Measurements from ENCODE around the gene BNIP3. TPM values are rescaled to one million over a fixed set of nuclear protein-coding genes. Genes with fewer than 3 reads are reported as not detected.
A peak's percentile ranks its signal among the peaks of the same experiment; 100 is the strongest.

The BNIP3 gene
- total RNA-seq, 1 donor from 2014 or later, result 84.0 TPM

- DNase-seq (ENCODE audit: low read depth) (no peak), FAIRE-seq (no peak)
These were observed 40.5 kb upstream of the BNIP3 start for GRCh38 chr10:132022241-132022640.

DNA sequence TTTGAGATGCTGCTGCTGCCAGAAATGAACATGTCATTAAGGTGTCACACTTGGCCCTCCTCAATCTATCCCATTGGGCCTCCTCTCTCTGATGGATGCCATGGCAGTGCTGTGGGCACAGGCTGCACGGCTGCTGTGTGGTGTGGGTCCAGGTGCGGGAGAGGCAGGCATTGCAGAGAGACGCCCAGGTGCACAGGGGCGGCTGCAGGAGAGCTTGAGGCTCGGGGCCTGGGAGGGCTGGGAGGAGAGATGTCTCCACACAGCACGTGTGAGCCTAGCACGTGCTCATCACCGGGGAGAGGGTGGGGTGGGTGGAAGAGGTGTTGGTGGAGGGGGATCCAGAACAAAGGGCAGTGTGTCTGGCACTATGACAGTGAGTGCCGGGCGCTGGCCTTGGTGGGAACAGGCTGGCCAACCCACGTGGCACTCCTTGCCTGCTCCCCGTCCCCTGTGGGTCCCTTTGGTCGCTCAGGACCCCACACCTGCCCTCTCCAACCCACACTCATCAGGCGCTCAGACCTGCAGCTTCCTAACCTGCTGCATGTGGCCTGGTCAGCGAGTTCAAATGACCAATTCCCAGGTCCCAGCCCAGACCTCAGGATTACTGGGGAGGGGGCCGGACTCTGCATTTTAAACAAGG lies 39.9 kb upstream of the BNIP3 start:
- Histone ChIP-seq H3K4me3 (ENCODE audit: low read depth, low read length) (no peak overlapping the region), H3K27me3 (ENCODE audit: control insufficient read depth, insufficient read depth, low read length) (peaks cover 4% of the 10 kb centered on the region), H3K36me3 (ENCODE audit: control insufficient read depth, insufficient read depth, low read length) (no peaks in the 10 kb centered on the region)
- FAIRE-seq (no peak), DNase-seq (ENCODE audit: low read depth) (no peak)
- TF ChIP-seq CTCF (IDR thresholded peaks at IDR 0.05; ENCODE audit: insufficient read depth, low read length, severe bottlenecking), result no peak

More at GRCh38 chr10:132022241-132022640, 40.5 kb upstream of the BNIP3 start:
- no peaks in the 10 kb centered on the region for H3K36me3 ChIP-seq (ENCODE audit: control insufficient read depth, insufficient read depth, low read length)
- TF ChIP-seq CTCF (IDR thresholded peaks at IDR 0.05; ENCODE audit: insufficient read depth, low read length, severe bottlenecking), result no peak
- peaks cover 4% of the 10 kb centered on the region for H3K27me3 ChIP-seq (ENCODE audit: control insufficient read depth, insufficient read depth, low read length)
- H3K4me3 ChIP-seq (ENCODE audit: low read depth, low read length), result no peak overlapping the region

DNA sequence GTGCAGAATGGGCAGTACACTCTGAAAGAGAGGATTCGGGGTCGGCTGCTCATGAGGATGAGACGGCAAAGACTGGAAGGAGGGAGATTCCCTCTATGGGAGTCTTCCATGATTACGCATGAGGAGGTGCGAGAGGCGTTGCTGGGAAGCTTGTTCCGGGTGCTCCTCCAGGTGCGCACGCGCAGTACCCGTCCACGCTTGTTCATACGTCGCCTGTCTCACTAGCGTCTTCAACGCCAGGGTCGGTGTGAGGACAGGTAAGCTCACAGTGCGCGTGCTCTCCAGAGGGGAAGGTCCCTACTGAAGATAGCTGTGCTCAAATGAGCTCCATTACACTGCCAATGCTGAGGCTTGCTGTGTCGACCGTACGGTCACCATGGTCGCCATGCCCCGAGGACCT lies 39.3 kb upstream of the BNIP3 start:
- no peaks in the 10 kb centered on the region for H3K36me3 ChIP-seq (ENCODE audit: control insufficient read depth, insufficient read depth, low read length)
- H3K27me3 ChIP-seq (ENCODE audit: control insufficient read depth, insufficient read depth, low read length), result peaks cover 4% of the 10 kb centered on the region
- DNase-seq (ENCODE audit: low read depth), result no peak
- H3K4me3 ChIP-seq (ENCODE audit: low read depth, low read length), result no peak overlapping the region
- TF ChIP-seq CTCF (IDR thresholded peaks at IDR 0.05; ENCODE audit: insufficient read depth, low read length, severe bottlenecking), result no peak
- FAIRE-seq, result peak; percentile 89

GRCh38 chr10:132020456-132020855 lies 38.7 kb upstream of the BNIP3 start:
- peaks cover 4% of the 10 kb centered on the region for H3K27me3 ChIP-seq (ENCODE audit: control insufficient read depth, insufficient read depth, low read length)
- no peak for TF ChIP-seq CTCF (IDR thresholded peaks at IDR 0.05; ENCODE audit: insufficient read depth, low read length, severe bottlenecking)
- DNase-seq (ENCODE audit: low read depth) (no peak), FAIRE-seq (no peak)
- no peaks in the 10 kb centered on the region for H3K36me3 ChIP-seq (ENCODE audit: control insufficient read depth, insufficient read depth, low read length)
- no peak overlapping the region for H3K4me3 ChIP-seq (ENCODE audit: low read depth, low read length)

DNA sequence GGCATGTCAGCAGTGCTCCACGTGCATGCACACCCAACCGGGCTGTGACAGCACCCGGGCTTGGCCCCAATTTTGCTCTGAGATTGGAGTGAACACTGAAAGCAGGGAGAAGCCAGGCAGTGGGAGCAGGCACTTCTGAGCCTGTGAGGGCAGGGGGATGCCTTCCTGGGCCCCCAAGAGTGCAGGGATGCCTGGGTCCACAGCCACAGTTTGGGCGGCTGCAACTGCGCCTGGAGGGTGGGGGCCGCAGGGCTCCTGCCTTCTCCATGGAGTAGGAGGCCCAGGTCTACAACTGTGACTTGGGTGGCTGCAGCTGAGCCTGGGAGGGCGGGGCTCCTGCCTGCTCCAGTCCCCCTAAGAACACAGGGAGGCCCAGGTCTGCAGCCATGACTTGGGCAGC lies 37.6 kb upstream of the BNIP3 start:
- FAIRE-seq (no peak), DNase-seq (ENCODE audit: low read depth) (no peak)

More for the DNA sequence above, 37.6 kb upstream of the BNIP3 start:
- no peak overlapping the region for H3K4me3 ChIP-seq (ENCODE audit: low read depth, low read length)
- no peaks in the 10 kb centered on the region for H3K36me3 ChIP-seq (ENCODE audit: control insufficient read depth, insufficient read depth, low read length)
- H3K27me3 ChIP-seq (ENCODE audit: control insufficient read depth, insufficient read depth, low read length), result peaks cover 4% of the 10 kb centered on the region
- TF ChIP-seq CTCF (IDR thresholded peaks at IDR 0.05; ENCODE audit: insufficient read depth, low read length, severe bottlenecking), result no peak

All from bronchial epithelial cell (primary cell).